Heart left ventricle (tissue), 16 donors: ENCODE results near the gene PPME1. TPM values are rescaled to one million over a fixed set of nuclear protein-coding genes. Genes with fewer than 3 reads are reported as not detected.

Source experiments
- ATAC-seq, 4 donors: fragments of 200-7000 bp; cut with Tn5 transposase; one replicate each; pipeline ENCODE4 v1.9.1; 2020 to 2022; ENCODE audit warnings: moderate library complexity in 4 of 4, mild to moderate bottlenecking in 3 of 4, moderate number of reproducible peaks in 1 of 4
- DNase-seq, 5 donors: peaks; one replicate each; pipeline ENCODE4 v3.0.0-alpha.2; 2020
- H3K27ac ChIP-seq, 12 donors: fragments of 200-600 bp; sonication (generic) in 4 of 12; one replicate each; pipeline versions ENCODE4 v1.5.0 to v1.8.0; 2016 to 2022; ENCODE audit warnings: mild to moderate bottlenecking in 2 of 12
- H3K27me3 ChIP-seq, 9 donors: fragments of 200-600 bp; sonication (generic) in 2 of 9; one replicate each; pipeline versions ENCODE4 v1.5.1 to v1.8.0; 2016 to 2022; ENCODE audit warnings: mild to moderate bottlenecking in 3 of 9
- H3K36me3 ChIP-seq, 9 donors: fragments of 200-600 bp; sonication (generic) in 2 of 9; one replicate each; pipeline versions ENCODE4 v1.5.0 to v1.8.0; 2018 to 2022; ENCODE audit warnings: mild to moderate bottlenecking in 2 of 9
- H3K4me1 ChIP-seq, 12 donors: fragments of 200-600 bp; sonication (generic) in 4 of 12; one replicate each; pipeline versions ENCODE4 v1.5.0 to v1.8.0; 2016 to 2022; ENCODE audit warnings: mild to moderate bottlenecking in 3 of 12
- H3K4me3 ChIP-seq, 12 donors: fragments of 200-600 bp; sonication (generic) in 4 of 12; one replicate each; pipeline versions ENCODE4 v1.5.0 to v1.8.0; 2017 to 2022; ENCODE audit warnings: mild to moderate bottlenecking in 9 of 12, moderate library complexity in 4 of 12
- H3K9me3 ChIP-seq, 12 donors: fragments of 200-600 bp; sonication (generic) in 4 of 12; one replicate each; pipeline versions ENCODE4 v1.5.0 to v1.8.0; 2016 to 2022; ENCODE audit warnings: mild to moderate bottlenecking in 1 of 12
- CTCF ChIP-seq, 12 donors: fragments of 200-600 bp; sonication (generic) in 4 of 12; IDR thresholded peaks; one replicate each; pipeline versions ENCODE4 v1.5.0 to v1.8.0; 2018 to 2022; ENCODE audit warnings: antibody characterized with exemption in 12 of 12, mild to moderate bottlenecking in 5 of 12
- POLR2A ChIP-seq, 2 donors: fragments of 450-650 bp; IDR thresholded peaks; one replicate each; pipeline ENCODE4 v1.6.1; 2017; ENCODE audit warnings: antibody characterized with exemption in 2 of 2, mild to moderate bottlenecking in 2 of 2, moderate library complexity in 2 of 2
- WGBS, 4 donors: extraction: QIAGEN DNeasy Blood & Tissue Kit in 2 of 4; methylation state at CpG; one replicate each; pipeline versions ENCODE4 v1.1.5 to v1.1.7; 2013 to 2018; 5-methylcytosine and 5-hydroxymethylcytosine counted together
- intact Hi-C, 10 donors: fragments of 100-400 bp; cut with DNase I; formaldehyde crosslinking; loops; one replicate each; pipeline versions ENCODE4 v1.11.1 to v1.14.2; 2022
- polyA plus RNA-seq, 2 donors: library from polyadenylated mRNA; stranded (reverse); fragments of 200-250 nt; gene quantifications; one replicate each; pipeline ENCODE4 v1.2.3, GENCODE V29; 2013
- total RNA-seq, 9 donors: library from RNA; depleted of rRNA in 2 of 9; stranded (reverse); fragments of >200 nt in 2 of 9; fragmentation: NEBNext Ultra II Directional in 3 of 9; extraction: Animal tissue kit (Norgen Biotek cat#: 25700) in 3 of 9; gene quantifications; one replicate each; pipeline versions ENCODE4 v1.1.0 to v1.2.4, GENCODE V29; 2016 to 2023
- donor health status: ischemic (EF 13 %, LVEDD 7.1; RV severe dilation, severe dysfunction).
- donor health status: healthy with polysubstance abuse.
- donor health status: DM: no; HTN: yes; CAD: no.
- donor health status: DM: no; HTN: no; CAD: no.
- donor health status: ischemic (EF 25% LVEDD 6.9; RV normal size, moderate dysfunction).
- donor health status: ischemic (EF 25% LVEDD 5.7; RV mildly dilated, moderate dysfunction).
- donor health status: healthy.
- donor health status: DM: yes; HTN: yes; CAD: no.
- donor health status: ischemic (EF 35%, LVEDD 5.7; RV mildly dilated, moderate dysfunction).
- donor health status: nonischemic (EF 11% LVEDD 7.7; RV severe dilation, severe dysfunction).
- donor health status: DM: yes; HTN: yes; CAD: no.
- donor health status: PGD.
- donor health status: ischemic (EF 29% LVEDD 5.4; RV normal size, mild dysfunction).
- donor health status: nonischemic (EF 23%, LVEDD 6.1; RV moderate dilation, normal function).

The PPME1 gene
- total and polyA plus RNA-seq, 11 donors, result 21.3 to 40.5 (median 28.5) TPM

- peaks cover 0 to 12% (median 2%) of the 10 kb centered on the region in 12 donors for H3K9me3 ChIP-seq
- ATAC-seq, result no peak
- peaks cover 0 to 20% (median 3%) of the 10 kb centered on the region in 9 donors for H3K36me3 ChIP-seq
- no peak for DNase-seq
- H3K27me3 ChIP-seq, result no peaks in the 10 kb centered on the region
- no peak overlapping the region for H3K4me3 ChIP-seq
- no peak overlapping the region for H3K27ac ChIP-seq
- peaks cover 0 to 10% (median 3%) of the 10 kb centered on the region in 12 donors for H3K4me1 ChIP-seq
- TF ChIP-seq CTCF (IDR thresholded peaks at IDR 0.05) (no peak), POLR2A (IDR thresholded peaks at IDR 0.05) (no peak)
- intact Hi-C loops, result loop anchor here in 1 of 10 donors (10.0 kb wide), 1 partner anchor 1348 kb away; no protein-coding TSS in a partner anchor
Observed at GRCh38 chr11:74153224-74153623, 17.9 kb upstream of the PPME1 start.

GRCh38 chr11:74154620-74155281, 16.3 kb upstream of the PPME1 start:
- WGBS, 4 donors, result 89 to 94% (median 90%) methylated on average over 1 of the region's 1 CpG
- intact Hi-C loops, result loop anchor here in 1 of 10 donors (10.0 kb wide), 1 partner anchor 1350 kb away; no protein-coding TSS in a partner anchor
- Histone ChIP-seq H3K4me1 (peaks cover 0 to 10% (median 3%) of the 10 kb centered on the region in 12 donors), H3K4me3 (no peak overlapping the region), H3K9me3 (peaks cover 0 to 12% (median 2%) of the 10 kb centered on the region in 12 donors), H3K27me3 (no peaks in the 10 kb centered on the region), H3K36me3 (peaks cover 0 to 35% (median 8%) of the 10 kb centered on the region in 9 donors), H3K27ac (peak overlapping the region in 1 of 12 donors; percentile 39)
- ATAC-seq (peak in 1 of 4 donors; percentile 24), DNase-seq (peak in 1 of 5 donors; percentile 27)
- no peak for TF ChIP-seq CTCF (IDR thresholded peaks at IDR 0.05)
- TF ChIP-seq POLR2A (IDR thresholded peaks at IDR 0.05), result no peak

GRCh38 chr11:74157169-74157568, 13.9 kb upstream of the PPME1 start:
- 78 to 88% (median 84%) methylated on average over 1 of the region's 1 CpG for WGBS, 4 donors
- Histone ChIP-seq H3K36me3 (peaks cover 0 to 47% (median 15%) of the 10 kb centered on the region in 9 donors), H3K9me3 (peaks cover 0 to 12% (median 2%) of the 10 kb centered on the region in 12 donors)

More at GRCh38 chr11:74157169-74157568, 13.9 kb upstream of the PPME1 start:
- no peak overlapping the region for H3K4me3 ChIP-seq
- H3K27ac ChIP-seq, result no peak overlapping the region
- no peaks in the 10 kb centered on the region for H3K27me3 ChIP-seq
- intact Hi-C loops, result loop anchor here in 1 of 10 donors (10.0 kb wide), 1 partner anchor 1352 kb away; no protein-coding TSS in a partner anchor
- TF ChIP-seq CTCF (IDR thresholded peaks at IDR 0.05) (no peak), POLR2A (IDR thresholded peaks at IDR 0.05) (no peak)
- ATAC-seq (no peak), DNase-seq (no peak)
- H3K4me1 ChIP-seq, result peaks cover 0 to 10% (median 3%) of the 10 kb centered on the region in 12 donors
